Suppressor macrophage treated with lipopolysaccharide for 1 hour (primary cell): ENCODE data around the gene CCR2.
"Not testable (repeated sequence)": the region's sequence is repeated elsewhere in the genome, so short reads cannot be mapped to it uniquely, and the experiment has no call there.

ENCODE experiments used
- DNase-seq, 3 donors: peaks; one replicate each; pipeline ENCODE4 v3.0.0-alpha.2; 2020 to 2022

Gene CCR2

DNA sequence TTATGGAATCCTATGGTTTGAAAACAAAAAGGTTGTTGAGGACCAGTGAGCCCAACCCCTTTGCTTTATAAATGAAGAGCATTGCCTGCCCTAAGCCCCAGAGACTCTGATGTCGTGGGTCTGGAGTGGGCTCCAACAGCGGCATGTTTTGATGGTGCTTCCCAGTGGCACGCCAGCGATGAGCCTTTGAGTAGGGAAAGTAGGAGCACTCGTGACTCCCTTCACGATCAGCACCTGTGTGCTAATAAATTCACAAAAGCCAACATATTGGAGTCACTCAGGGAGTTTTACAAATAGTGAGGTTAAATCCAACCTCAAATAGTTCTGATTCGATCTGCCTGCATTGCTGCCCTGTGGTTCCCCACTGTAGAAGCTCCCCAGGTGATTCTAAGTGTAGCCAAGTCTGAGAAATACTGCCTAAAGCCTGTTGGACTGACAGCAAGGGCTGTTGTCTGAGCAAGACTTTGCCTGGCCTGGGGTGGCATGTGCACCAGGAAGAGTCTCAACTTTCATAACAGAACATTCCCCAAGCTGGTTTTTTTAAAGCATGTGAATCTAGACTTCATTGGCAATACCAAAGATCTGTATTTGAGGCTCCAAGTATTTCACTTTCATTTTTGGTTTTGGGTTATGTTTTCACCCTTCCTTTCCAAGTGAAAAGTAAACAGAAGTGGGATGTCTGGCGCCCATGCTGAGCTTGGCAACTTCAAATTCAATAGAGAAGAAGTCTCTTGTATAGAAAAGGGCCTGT is 26.7 kb downstream of the CCR2 start:
- peak; percentile 67 to 81 (median 68) for DNase-seq

- no peak for DNase-seq
Observed at GRCh38 chr3:46381625-46382024, 27.7 kb downstream of the CCR2 start.

DNA sequence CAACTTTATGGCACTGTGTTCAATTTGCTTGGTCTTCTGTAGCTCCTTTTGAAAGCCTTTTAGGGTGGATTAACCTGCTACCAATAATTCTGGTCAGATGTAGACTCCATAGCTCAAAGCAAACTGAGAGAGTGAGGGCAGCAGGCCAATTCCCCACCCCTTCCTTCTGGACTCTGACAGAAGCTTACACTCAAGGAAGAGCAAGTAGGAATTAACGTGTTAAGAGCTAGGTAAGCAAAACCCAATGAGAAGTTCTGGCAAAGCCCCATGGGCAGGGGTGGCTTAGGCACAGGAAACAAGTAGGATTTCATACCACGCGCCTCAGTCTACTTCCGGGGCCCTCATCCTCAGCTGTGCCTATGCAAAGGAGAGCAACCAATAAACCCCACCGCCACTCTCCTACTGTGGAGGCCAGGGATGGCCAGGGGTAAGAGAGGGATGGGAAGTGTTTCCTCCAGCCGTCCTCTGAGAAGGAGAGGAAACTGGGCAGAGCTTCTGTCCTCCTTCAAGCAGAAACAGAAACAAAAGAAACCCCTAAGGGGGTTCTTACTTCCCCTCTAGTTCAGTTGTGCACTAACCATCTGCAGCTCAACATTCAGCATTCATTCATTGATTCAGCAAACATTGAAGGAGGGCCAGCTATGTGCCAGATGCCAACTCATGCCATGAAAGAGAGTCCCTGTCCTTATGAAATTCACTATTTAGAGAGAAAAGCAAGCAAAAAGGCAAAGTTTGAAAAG is 29.5 kb downstream of the CCR2 start:
- peak in 2 of 3 donors; percentile 26 to 41 for DNase-seq

DNA sequence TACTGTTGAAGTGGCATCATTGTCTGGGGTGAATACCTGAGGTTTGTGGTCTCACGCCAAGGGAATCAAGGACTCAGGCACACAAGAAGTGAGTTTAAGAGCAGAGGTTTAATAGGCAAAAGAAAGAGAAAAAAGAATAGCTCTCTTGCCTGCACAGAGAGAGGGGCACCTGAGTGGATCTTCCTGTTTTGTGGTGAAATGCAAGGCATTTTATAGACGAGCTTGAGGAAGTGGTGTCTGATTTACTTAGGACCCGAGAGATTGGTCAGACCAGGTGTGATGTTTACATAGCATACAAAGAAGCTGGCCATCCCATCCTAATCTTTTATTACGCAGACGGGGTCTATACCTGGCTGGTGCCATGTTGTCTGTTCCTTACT is 30.0 kb downstream of the CCR2 start:
- no peak for DNase-seq

DNA sequence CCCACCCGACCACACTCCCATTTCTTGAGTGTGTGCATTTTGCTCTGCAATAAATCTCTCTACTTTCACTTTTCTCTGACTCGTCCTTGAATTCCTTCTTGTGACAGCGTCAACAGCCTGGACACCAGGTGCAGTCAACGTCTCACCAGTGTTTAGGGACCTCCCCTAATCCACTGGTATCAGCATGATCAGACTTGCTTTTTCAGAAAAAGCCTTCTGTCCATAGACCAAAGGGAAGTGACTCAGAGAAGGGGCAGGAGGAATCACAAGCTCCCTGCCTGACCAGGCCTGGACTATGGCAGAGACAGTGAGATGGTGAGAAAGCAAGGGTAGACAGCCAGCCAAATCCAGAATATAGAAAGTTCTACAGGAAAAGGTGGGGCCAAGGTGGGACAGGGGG is 32.3 kb downstream of the CCR2 start:
- peak; percentile 87 to 92 (median 88) for DNase-seq

- DNase-seq, result peak in 2 of 3 donors; percentile 24 to 55
Observed at GRCh38 chr3:46388847-46389246, 34.9 kb downstream of the CCR2 start.

DNA sequence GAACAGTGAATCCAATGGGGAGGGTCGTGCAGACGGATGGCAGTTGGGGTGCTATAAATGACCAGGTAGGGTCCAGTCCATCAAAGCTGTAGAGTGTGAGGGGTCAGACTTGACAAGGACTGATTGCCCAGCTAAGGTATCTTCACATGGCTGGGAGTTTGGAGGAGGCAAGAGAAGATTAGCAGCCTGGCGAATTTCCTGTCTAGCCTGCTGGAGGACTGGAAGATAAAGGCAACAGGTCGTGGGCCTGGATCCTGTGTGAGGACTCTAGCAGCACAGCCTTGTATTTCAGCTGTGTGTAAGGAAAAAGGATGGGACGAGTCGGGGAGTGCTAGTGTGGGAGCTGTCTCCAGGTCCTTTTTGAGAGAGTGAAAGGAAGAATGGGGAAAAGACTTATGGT is 35.4 kb downstream of the CCR2 start:
- no peak for DNase-seq

- DNase-seq, result not testable (repeated sequence)
Observed at GRCh38 chr3:46391526-46391925, 37.6 kb downstream of the CCR2 start.

- no peak for DNase-seq
Observed at GRCh38 chr3:46393011-46393410, 39.1 kb downstream of the CCR2 start.

DNA sequence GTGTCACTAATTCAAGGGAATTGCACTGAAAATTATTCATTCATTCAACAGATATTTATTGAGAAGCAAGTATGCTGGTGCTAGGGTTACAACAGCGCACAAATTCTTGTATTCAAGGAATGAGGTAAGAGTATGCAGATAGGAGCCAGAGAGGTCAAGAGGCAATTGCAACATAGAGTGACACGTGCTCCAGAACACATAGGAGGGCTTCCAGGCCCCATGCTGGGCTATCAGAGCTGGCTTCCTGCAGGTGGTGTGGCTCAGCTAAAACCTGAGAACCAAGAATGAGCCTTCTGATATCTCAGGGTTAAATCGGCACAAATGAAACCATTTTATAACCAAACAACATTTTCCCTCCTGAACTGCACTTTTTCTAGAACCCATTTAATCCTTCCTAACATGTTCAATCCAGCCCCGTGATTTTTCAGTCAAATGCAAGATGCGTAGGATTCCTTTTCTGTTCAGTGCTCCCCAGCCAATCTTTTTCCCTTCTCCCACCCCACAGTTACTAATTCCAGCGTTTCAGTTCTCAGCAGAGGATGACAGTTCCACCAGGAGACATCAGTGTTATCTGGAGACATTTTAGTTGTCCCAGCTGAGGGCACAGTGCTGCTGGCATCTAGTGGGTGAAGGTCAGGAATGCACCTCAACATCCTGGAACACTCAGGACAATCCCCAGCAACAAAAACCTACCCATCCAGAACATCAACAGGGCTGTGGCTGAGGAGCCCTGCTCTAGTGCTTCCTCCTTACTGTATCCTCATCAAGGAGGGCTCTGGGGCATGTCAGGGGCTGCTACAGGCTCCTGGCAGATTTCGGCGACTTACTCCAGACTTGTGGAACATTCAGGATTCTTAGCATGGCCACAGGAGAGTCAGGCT is 39.9 kb downstream of the CCR2 start:
- DNase-seq, result peak; percentile 52 to 80 (median 54)

DNA sequence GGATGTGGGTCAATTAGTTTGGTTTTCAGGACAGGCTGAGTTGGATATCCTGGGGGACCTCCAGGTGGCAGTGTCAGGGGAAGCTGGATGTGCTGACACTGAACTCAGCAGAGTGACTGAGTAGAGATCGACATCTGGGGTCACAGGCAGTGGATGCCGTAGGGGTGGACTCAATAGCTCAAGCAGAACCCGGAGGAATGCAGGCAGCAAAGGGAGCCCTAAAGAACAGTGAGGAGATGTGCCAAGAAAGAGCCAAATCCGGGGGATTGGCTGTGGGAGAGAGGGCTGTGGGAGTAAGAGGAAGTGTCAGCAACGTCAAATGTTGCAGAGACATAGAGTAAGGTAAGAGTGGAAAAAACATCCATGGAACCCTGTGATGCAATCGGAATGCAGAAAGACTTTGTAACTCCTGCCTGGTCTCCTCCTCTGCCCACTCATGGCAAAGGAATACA is 41.3 kb downstream of the CCR2 start:
- peak; percentile 90 to 98 (median 94) for DNase-seq

- peak; percentile 92 to 99 (median 96) for DNase-seq
Observed at GRCh38 chr3:46395766-46396530, 42.0 kb downstream of the CCR2 start.

GRCh38 chr3:46397111-46397510 is 43.2 kb downstream of the CCR2 start:
- no peak for DNase-seq

DNA sequence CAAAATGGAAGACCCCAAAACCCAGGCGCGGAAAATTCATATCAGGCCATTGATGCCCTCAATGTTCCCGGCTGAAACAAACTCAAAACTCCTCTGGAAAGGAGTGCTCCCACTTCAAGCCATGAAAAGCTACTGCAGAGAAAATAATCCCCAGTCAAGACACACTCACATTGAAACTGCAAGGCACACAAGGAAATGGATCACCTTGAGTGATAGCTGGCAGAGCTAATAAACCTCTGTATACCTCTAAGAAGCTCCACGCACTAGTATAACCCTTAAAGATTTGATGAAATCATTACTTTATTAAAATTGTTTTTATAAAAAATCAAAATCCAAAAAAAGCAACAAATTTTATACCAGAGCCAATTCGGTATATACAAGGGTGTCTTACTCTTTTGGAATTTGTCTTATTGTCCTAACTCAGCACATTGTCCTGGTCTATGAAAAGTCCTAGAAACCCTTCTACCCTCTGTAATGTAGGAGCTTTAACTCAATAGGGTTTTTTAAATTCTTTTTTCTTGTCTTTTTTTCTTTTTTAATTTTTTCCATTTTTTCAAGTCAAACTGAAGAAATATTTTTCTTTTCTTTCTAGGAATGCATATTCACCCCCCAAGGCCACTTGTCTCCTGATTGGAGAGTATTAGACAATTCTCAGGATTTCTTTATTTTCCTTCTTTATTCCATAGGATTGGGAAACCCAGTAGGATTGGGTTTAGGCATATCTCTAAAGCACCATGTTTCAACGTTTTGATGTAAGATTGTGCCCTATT is 44.5 kb downstream of the CCR2 start:
- DNase-seq, result no peak

GRCh38 chr3:46399098-46399497 is 45.2 kb downstream of the CCR2 start:
- peak in 1 of 3 donors; percentile 48 for DNase-seq

DNA sequence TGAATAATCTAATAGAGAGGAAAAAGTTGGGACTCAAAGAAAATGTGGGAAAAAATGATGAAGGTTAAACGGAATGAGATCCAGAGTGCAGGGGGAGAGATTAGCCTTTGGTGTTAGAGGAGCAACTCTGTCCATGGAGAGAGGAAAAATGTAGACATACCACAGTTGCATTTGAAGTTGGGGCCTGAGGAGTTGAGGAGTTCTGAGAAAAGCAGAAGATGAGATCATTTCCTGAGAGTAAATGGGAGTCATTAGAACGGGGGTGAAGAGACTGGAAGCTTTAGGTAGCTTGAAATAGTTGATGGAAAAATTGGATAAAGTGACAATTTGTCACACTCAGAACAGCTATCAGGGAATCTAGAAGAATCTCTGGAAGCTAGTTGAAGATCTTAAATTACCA is 45.6 kb downstream of the CCR2 start:
- peak; percentile 74 to 90 (median 83) for DNase-seq

DNA sequence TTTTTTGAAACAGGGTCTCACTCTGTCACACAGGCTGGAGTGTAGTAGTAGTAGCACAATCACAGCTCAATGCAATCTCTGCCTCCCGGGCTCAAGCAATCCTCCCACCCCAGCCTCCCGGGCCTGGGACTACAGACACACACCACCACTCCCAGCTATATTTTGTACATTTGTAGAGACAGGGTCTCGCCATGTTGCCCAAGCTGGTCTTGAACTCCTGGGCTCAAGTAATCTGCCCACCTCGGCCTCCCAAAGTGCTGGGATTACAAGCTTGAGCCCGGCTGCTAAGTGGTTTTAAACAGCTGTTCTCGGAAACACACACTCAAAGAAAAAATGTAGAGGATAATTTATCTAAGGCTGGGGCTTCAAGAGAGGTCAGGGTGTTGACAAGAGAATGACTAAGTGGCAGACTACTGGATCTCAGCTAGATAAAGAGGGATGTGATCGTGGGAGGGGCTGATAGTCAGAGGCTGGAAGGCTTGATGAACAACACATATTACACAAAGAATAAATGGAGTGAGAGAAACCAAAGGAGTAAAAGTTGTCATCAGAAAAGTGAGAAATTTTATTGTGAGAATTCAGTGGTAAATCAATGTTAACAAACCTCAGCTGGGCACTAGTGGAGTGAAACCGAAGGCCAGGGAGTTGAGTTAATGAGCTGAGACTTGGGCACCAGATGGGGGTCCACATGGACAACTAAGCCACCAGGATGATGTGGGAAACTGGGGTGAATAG is 46.3 kb downstream of the CCR2 start:
- DNase-seq, result peak; percentile 73 to 84 (median 79)

DNA sequence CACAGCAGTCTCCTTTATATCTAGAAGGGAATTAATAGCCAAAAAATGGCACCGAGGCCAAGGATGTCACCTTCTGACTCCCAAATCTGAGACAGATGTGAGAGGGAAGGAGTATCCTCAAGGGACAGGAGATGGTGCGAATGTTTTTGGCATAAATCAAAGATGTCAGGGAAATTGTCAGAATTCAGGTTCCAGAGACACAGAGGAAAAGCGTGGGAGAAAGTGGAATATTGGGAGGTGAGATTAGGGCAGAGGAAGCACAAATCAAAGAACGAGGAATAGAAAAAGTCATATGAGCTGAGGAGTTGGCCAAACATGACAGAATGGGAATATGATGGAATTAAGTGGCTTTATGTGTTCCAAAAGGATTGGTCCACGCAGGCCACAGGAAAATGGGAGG is 46.9 kb downstream of the CCR2 start:
- no peak for DNase-seq

- DNase-seq, result no peak
Observed at GRCh38 chr3:46401579-46401978, 47.7 kb downstream of the CCR2 start.

DNA sequence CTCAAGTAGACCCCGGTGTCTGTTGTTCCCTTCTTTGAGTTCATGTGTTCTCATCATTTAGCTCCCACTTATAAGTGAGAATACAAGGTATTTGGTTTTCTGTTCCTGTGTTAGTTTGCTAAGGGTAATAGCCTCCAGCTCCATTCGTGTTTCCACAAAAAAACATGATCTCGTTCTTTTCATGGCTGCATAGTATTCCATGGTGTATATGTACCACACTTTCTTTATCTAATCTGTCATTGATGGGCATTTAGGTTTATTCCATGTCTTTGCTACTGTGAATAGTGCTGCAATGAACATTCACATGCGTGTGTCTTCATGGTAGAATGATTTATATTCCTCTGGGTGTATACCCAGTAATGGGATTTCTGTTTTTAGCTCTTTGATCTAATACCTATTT is 49.0 kb downstream of the CCR2 start:
- DNase-seq, result not testable (repeated sequence)
